IPS-NIHi11 (cell line): Measurements from ENCODE around the gene RBM33.

Source experiments
- DNase-seq: peaks from one replicate; pipeline ENCODE4 v3.0.0; 2012; ENCODE audit warnings: mixed read lengths, low spot score

RBM33 gene

GRCh38 chr7:155724327-155725005 is 80.0 kb downstream of the RBM33 start:
- peak; percentile 39 for DNase-seq

- DNase-seq, result no peak
Observed at GRCh38 chr7:155725006-155725355, 80.5 kb downstream of the RBM33 start.

- DNase-seq, result no peak
Observed at GRCh38 chr7:155727616-155728015, 83.2 kb downstream of the RBM33 start.

- DNase-seq, result no peak
Observed at GRCh38 chr7:155728116-155728515, 83.7 kb downstream of the RBM33 start.

GRCh38 chr7:155729847-155730246 is 85.4 kb downstream of the RBM33 start:
- DNase-seq, result no peak

- DNase-seq, result no peak
Observed at GRCh38 chr7:155731380-155731779, 86.9 kb downstream of the RBM33 start.

GRCh38 chr7:155731871-155732270 is 87.4 kb downstream of the RBM33 start:
- DNase-seq, result no peak

- no peak for DNase-seq
Observed at GRCh38 chr7:155732286-155732685, 87.8 kb downstream of the RBM33 start.

- DNase-seq, result no peak
Observed at GRCh38 chr7:155733582-155734444, 89.4 kb downstream of the RBM33 start.

- no peak for DNase-seq
Observed at GRCh38 chr7:155734445-155734809, 90.0 kb downstream of the RBM33 start.

GRCh38 chr7:155735442-155736115 is 91.1 kb downstream of the RBM33 start:
- DNase-seq, result no peak

- DNase-seq, result no peak
Observed at GRCh38 chr7:155737590-155737989, 93.1 kb downstream of the RBM33 start.

GRCh38 chr7:155738104-155738503 is 93.6 kb downstream of the RBM33 start:
- DNase-seq, result no peak

- DNase-seq, result no peak
Observed at GRCh38 chr7:155738652-155739537, 94.4 kb downstream of the RBM33 start.

- DNase-seq, result no peak
Observed at GRCh38 chr7:155739538-155740143, 95.2 kb downstream of the RBM33 start.

GRCh38 chr7:155741082-155741481 is 96.6 kb downstream of the RBM33 start:
- DNase-seq, result no peak

GRCh38 chr7:155741805-155742204 is 97.3 kb downstream of the RBM33 start:
- no peak for DNase-seq

GRCh38 chr7:155743177-155743576 is 98.7 kb downstream of the RBM33 start:
- DNase-seq, result no peak

GRCh38 chr7:155744971-155745683 is 100.7 kb downstream of the RBM33 start:
- DNase-seq, result no peak

GRCh38 chr7:155745737-155746136 is 101.3 kb downstream of the RBM33 start:
- no peak for DNase-seq

- no peak for DNase-seq
Observed at GRCh38 chr7:155746188-155746587, 101.7 kb downstream of the RBM33 start.
